GM12874 (cell line): ENCODE results near the gene PIGZ.

Experiments
- TF ChIP-seq, protein P1 (sequence below): IDR thresholded peaks from 2 replicates; pipeline ENCODE4 v1.5.1; 2011; ENCODE audit warnings: low read depth, mild to moderate bottlenecking, control low read depth, low read length, moderate library complexity; ENCODE audit not compliant: insufficient read depth

The PIGZ gene

GRCh38 chr3:196998966-196999760 lies 30.5 kb upstream of the PIGZ start:
- TF ChIP-seq, protein P1, sequence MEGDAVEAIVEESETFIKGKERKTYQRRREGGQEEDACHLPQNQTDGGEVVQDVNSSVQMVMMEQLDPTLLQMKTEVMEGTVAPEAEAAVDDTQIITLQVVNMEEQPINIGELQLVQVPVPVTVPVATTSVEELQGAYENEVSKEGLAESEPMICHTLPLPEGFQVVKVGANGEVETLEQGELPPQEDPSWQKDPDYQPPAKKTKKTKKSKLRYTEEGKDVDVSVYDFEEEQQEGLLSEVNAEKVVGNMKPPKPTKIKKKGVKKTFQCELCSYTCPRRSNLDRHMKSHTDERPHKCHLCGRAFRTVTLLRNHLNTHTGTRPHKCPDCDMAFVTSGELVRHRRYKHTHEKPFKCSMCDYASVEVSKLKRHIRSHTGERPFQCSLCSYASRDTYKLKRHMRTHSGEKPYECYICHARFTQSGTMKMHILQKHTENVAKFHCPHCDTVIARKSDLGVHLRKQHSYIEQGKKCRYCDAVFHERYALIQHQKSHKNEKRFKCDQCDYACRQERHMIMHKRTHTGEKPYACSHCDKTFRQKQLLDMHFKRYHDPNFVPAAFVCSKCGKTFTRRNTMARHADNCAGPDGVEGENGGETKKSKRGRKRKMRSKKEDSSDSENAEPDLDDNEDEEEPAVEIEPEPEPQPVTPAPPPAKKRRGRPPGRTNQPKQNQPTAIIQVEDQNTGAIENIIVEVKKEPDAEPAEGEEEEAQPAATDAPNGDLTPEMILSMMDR: no peak

DNA sequence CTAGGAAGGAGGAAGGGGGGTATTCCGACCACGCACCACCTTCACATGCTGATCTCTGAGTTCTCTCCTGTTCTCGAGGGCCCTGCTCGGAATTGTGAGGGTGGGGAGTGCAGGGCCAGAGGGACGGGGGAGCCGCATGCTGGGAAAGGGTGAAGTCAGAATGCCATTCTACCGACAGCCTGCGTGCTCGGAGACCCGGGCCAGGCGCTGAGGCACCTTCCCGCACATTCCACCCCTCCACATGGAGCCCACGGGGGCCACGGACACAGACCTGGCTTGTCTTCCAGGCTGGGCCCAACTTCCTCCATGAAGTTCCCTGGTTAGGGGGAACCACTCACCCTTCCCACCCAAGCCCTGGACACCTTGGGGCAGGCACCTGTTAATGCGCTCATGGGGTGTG lies 28.7 kb upstream of the PIGZ start:
- TF ChIP-seq, protein P1: no peak

- TF ChIP-seq, protein P1: no peak
Observed at GRCh38 chr3:196996454-196997265, 28.0 kb upstream of the PIGZ start.

GRCh38 chr3:196995646-196996355 lies 27.2 kb upstream of the PIGZ start:
- TF ChIP-seq, protein P1: no peak

DNA sequence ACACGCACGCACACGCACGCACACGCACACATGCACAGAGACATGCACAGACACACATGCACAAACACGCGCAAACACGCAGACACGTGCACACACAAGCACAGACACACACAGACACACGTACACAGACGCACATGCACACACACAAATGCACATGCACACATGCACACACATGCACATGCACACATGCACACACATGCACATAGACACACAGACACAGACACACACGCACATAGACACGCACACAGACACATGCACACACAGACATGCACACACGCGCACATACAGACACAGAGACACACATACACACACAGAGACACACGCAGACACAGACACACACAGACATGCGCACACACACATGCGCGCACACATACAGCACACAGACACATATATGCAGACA lies 26.4 kb upstream of the PIGZ start:
- TF ChIP-seq, protein P1: no peak

- TF ChIP-seq, protein P1: no peak
Observed at GRCh38 chr3:196994056-196994455, 25.4 kb upstream of the PIGZ start.
